ENCODE data around the gene POC5.
"Not testable (repeated sequence)": the region's sequence is repeated elsewhere in the genome, so short reads cannot be mapped to it uniquely, and the experiment has no call there.

POC5 gene, protein sequence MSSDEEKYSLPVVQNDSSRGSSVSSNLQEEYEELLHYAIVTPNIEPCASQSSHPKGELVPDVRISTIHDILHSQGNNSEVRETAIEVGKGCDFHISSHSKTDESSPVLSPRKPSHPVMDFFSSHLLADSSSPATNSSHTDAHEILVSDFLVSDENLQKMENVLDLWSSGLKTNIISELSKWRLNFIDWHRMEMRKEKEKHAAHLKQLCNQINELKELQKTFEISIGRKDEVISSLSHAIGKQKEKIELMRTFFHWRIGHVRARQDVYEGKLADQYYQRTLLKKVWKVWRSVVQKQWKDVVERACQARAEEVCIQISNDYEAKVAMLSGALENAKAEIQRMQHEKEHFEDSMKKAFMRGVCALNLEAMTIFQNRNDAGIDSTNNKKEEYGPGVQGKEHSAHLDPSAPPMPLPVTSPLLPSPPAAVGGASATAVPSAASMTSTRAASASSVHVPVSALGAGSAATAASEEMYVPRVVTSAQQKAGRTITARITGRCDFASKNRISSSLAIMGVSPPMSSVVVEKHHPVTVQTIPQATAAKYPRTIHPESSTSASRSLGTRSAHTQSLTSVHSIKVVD

DNA sequence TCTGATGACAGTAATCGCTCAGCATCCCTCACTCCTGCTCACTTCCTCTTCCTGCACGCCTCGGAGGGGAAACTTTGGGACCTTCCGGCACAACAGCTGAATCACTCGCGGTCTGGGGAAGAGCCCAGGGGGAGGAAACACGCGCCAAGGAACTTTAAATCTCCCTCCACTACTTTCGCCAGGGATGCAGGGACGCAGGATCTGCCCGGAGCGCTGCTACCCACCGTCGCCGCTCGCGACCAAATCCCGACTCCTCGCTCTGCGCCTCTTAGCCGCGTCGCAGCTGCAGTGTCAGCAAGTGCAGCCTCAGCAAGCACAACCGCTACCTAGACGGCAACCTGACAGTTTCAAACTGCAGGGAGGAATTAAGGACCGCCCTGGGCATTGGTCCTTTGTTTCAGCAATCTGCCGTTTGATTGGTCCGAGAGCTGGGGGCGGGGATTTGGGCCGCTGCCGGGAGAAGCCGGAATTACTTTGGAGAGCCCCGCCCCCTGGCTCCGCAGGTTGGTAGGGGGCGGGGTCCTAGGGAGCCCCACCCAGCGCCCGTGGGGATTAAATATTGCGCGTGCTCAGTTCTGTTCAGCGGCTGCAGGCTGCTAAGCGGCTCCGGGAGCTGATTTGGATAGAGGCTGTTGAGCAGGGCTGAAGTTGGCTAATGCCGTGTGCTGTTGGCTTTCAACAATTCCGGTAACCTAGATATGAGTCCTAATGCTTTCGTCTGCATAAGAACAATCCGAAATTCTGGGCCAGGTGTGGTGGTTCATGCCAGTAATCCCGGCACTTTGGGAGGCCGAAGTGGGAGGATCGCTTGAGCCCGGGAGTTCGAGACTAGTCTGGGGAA lies at the start of gene POC5:
Gene POC5 (minus strand): TSS at position 356 of the 841 bp plus-strand sequence. CDS start 4,500 bp downstream, outside the sequence.
- peak; percentile 99 for DNase-seq

DNA sequence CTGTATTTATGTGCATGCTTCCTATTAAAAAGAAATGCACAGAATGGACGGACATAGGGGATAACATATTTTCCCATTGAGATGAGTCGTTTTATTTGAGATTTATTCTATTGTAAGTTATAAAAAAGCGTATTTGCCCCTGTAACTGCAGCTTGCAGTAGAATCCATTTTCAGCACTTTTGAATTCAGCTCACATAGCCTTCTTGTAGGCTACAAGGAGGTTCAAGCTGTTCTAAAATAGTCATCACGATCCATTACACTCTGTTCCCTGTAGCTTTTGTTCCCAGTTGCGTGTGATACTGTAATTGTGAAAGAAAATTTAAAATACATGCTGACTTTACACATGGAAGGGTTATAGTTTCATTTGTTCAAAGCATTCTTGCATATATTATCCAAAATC lies 40.9 kb upstream of the POC5 start:
- no peak for DNase-seq

DNA sequence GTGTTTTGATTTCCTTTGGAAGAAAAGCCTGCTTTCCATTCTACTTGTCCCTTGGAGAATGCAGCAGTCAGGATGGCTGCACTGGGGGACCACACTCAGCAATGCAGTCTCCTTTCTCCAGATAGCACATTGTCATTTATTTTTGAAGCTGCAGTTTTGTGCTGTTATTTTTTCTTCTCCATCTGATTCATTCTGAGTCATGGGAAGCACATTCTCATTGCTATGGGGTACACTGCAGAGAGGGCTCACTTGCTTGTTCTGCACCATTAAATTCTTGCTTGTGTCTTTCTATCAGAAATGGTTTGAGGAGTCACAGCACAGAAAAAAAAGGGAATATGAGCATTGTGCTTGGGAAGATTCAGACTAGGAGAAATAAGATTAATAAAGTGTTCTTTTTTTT lies 39.7 kb upstream of the POC5 start:
- DNase-seq: no peak

DNA sequence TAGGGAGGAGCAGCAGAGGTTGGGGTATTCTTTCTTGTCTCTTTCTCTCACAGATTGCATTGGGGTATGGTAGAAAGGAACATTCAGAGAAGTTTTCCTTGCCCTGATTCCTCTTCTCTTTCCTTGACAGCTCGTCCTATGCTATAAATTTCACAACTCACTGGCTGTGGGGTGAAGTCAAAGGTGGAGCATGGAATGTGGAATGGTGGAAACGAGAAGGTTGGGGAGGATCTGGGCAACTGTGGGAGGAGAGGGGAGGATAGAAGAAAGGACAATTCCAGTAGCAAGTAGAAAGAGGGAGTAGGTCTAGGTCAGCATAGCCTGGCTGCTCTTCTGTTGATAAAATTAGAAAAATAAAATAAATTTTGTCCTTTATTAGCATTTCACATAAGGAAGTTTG lies 39.0 kb upstream of the POC5 start:
- DNase-seq: no peak

DNA sequence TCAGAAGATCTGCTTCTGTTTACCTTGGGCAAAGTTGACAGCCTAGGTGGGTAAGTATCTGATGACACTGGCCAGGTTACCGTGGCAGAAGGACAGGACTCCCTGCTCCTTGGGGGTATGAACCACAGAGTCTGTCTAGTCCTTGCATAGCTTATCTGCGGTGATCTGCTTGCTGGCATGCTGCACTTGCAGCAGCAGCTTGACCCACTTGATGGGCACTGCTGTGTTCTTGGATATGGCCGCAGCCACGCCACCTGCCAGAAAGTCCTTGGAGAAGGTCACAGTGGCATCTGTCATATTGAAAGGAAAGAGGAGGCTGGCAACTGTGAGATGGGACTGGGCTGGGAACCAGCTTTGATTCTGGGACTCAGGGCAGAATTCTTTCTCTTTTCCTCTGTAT lies 35.9 kb upstream of the POC5 start:
- no peak for DNase-seq

DNA sequence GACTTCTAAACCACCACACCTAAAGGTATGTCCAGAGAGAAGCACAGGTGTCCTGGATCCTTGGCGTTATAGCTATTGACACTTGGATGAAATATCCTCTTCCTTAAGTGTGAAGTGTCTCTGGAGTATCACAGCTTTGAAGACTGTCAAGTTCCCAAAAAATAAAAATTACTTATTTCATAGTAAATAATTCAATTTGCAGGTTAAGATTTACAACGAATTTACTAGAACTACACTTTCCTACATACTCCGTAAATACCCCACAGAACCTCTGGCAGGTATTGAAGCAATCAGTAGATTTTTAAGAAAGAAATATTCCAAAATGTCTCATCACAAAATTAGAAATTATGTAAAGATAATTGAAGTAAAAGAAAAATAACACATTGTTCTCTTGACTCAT lies 27.1 kb upstream of the POC5 start:
- DNase-seq: no peak

DNA sequence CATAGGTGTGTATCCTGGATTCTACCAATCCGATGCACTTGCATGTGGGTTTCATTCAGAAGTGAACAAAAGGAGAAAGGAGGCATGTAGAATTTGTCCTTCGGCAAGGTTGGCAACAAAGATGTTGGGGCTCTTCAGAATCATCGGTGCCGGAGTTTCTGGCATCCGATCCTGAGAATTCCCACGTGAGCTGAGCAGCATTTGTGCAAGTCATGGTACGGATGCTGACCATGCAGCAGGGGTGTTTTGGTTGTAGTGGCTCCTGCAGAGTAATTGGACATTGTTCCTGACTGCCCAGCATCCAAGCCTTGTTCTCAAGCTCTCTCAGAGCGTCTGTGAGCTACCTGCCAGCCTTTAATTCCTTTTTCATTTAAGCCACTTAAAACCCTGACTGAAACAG lies 19.0 kb upstream of the POC5 start:
- DNase-seq: no peak

DNA sequence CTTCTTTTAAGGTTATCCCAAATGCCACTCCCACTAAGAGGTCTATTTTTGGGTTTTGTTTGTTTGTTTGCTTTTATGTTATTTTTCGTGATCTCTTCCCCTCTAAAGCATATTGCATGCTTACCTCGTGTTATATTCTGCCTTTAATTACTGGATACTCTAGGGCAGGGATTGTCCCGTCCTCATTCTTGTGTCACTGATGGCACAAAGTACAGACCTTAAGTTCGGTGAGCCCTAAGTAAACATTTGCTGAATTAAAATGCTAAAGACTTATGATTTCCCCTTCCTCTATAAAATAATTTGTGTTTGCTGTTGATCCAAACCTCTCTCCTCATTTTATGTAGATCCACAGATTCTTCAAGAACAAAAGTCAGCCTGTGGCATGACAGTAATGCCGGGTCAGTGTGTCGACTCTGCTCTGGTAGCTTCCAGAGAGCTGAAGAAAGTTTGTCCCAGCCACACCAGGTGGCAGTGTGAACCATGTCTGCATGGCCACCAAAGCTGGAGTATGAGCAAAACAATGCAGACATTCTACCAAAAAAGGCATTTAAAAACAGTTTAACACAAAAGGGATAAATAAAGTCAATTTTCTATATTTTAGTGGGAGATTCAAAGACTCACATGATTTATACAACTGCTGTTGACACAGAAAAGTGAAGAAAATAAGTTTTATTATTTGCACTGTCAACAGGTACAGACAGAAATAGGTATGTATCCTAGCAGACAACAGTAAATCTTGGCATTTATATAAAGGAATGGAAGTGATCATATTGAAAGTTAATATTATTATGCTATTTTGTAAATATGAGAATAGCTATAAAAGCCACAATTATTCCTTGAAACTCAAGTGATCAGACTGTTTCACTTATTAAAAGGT lies 17.9 kb upstream of the POC5 start:
- DNase-seq: no peak

DNA sequence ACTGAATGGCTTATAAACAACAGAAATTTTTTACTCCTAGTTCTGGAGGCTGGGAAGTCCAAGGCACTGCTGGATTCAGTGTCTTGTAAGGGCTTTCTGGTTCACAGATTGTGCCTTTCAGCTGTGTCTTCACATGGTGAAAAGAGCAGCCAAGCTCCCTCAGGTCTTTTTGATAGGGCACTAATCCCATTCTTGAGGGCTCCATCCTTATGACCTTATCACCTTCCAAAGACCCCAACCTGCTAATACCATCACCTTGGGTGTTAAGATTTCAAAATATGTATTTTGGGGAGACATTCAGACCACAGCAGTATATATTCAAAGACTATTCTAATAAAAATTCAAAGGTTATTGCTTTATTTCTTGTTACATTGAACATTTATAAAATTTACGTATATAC lies 16.5 kb upstream of the POC5 start:
- DNase-seq: no peak

DNA sequence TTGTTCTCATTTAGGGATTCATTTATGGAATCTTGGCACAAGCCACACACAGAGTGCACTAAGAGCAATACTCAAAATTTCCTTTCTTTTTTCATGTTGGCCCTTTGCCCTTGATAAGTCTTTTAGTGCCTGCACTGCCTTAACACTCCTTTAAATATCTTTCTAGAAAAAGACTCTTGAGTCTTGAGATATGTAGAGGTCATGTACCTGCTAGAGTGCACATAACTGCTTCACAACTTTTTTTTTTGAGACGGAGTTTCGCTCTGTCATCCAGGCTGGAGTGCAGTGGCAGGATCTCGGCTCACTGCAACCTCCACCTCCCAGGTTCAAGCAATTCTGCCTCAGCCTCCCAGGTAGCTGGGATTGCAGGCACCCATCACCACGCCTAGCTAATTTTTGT lies 14.3 kb upstream of the POC5 start:
- not testable (repeated sequence) for DNase-seq

DNA sequence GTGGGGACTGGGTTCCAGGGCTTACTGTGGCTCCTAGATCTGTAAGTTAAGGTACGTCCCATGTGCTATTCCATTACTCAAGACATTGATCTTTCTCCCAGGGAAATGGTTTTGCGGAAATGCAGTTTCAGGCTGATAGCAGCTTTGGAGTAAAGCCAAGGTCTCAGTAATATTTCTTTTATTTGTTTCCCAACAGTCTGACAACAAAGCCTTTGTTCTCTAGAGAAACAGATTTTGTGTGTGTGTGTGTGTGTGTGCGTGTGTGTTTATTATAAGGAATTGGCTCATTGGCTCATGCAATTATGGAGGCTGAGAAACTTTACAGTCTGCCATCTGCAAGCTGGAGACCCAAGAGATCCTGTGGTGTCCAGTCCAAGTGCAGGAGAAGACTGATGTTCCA lies 12.1 kb upstream of the POC5 start:
- DNase-seq: no peak

DNA sequence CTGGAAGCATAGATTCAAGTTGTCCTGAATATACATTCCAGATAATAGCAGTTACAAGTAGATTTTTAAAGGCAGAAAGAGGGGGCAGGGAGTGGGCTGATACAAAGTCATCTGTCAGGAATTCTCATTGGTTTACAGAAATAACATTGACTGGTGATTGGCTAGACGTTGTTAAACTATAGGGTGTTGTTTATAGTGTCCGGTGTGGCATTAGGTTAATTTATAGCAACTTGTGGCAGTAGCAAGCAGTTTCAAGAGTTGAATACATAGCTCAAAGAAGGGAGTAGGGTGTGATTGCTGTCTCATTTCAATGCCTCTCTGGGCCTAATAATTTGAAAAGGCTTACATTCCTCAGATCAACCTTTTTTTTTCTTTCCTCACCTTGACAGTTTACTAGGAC lies 10.7 kb upstream of the POC5 start:
- no peak for DNase-seq

DNA sequence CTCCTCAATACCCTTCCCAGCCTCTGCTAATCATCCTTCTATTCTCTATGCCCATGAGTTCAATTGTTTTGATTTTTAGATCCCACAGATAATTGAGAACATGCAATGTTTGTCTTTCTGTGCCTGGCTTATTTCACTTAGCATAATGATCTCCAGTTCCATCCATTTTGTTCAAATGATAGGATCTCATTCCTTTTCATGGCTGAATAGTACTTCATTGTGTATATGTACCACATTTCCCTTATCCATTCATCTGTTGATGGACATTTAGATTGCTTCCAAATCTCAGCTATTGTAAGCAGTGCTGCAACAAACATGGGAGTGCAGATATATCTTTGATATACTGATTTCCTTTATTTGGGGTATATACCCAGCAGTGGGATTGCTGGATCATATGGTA lies 9.0 kb upstream of the POC5 start:
- not testable (repeated sequence) for DNase-seq

DNA sequence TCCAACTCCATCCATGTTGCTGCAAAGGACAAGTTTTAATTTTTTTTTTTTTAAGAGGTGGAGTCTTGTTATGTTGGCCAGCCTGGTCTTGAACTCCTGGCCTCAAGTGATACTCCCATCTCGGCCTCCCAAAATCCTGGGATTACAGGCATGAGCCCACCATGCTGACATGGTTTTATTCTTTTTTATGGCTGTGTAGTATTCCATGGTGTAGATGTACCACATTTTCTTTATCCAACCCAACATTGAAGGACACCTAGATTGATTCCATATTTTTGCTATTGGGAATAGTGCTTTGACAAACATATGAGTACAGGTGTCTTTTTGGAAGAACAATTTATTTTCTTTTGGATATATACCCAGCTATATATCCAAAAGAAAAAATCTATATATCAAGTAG lies 6.1 kb upstream of the POC5 start:
- DNase-seq: no peak

DNA sequence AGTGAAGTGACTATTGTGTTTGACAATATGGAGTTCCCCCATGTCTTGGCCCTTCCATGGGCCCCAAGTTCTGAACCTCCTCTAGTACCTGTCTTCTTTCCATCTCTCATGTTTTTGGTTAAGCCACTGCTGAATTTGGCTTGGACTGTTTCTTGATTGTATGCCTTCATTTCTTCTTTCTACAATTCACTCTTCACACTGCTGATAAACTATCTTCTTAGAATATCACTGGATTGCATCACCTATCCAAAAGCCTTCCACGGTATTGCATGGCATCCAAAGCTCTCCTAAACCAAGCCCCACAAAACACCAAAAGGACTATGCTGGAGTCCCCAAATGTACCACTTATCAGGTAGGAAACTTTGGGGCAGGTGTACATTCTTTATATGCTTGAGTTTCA lies 4.3 kb upstream of the POC5 start:
- no peak for DNase-seq

DNA sequence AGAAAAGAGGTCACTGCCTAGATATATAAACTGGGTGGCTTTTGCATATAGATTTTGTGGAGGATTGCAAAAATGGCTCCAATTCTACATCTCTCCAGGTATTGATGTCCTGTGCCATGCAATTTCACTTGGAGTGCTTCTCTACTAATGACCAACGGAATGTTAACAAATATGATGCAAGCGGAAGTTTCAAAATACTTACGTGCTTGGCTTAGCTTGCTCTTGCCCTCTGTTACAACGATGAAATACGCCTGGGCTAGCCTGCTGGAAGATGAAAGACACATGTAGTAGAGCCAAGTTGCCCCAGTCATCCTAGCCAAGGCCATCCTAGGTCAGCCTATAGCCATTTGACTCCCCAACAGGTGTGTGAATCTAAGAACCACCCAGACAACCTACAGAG lies 3.6 kb upstream of the POC5 start:
- no peak for DNase-seq

DNA sequence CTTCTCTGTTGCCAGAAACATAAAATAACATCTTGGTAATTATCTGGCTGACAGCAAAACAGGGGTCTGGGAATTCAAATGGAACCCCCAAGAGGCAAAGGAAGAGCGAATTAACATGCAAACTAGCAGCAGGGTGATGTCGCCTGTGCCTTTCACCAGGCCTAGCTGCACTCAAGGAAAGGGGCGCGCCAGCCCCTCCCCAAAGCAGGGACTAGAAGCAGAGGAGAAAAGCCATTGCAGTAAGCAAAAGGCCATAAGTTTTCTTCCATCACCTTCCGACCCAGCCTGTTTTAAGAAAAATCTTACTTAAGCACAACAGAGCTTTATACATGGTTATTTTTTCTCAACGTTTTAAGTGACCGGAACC lies 539 bp downstream of the POC5 start:
- DNase-seq: no peak

DNA sequence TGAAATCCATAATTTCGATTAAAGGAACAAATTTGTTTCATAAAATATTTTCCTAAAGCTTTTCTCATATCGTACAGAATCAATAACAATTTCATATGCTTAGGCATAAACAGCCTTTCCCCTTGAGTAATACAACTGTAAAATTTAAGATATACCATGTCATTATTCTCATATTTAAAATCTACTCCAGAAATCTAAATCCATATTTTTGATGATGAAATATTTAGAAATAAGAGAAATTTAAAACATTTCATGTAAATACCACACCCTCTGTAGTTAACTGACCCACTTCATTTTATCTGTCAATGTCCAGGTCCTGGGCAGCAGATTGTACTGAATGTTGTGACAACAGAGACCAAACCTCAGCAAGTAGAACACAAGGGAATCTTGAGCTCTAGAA lies 5.1 kb downstream of the POC5 start:
- no peak for DNase-seq

DNA sequence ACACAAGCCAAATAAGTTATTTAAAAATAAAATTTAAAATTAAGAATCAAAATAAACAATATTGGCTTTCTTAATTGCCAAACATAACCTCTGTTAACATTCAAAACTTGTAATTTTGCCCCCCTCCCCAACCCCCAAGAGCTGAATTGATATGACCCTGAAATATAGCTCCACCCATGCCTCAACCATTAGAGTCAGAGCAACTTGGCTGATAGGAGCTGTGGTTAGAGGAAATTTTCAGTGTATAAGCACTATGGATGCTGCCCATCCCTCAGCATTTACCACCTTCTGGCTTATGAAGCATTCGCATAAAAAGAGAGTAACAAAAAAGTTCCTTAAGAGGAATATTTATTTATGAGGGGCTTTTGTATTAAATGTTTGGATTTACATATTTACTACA lies 6.1 kb downstream of the POC5 start:
- no peak for DNase-seq

DNA sequence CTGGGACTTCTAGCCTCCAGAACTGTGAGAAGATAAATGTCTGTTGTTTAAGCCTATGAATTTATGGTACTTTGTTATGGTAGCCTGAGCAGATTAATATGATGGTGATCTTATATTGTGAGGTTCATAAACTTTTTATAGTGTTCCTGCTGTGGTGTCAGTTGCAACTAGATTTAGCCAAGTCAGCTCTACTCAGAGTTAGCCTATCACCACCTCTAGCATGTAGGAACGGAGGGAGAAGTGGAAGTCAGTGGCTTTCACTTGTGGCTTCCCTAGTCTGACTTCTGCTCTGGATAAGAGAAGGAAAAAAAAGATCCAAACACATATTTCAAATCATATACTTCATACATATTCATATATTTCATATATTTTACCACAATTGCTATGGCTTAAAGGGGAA lies 6.6 kb downstream of the POC5 start:
- DNase-seq: no peak

DNA sequence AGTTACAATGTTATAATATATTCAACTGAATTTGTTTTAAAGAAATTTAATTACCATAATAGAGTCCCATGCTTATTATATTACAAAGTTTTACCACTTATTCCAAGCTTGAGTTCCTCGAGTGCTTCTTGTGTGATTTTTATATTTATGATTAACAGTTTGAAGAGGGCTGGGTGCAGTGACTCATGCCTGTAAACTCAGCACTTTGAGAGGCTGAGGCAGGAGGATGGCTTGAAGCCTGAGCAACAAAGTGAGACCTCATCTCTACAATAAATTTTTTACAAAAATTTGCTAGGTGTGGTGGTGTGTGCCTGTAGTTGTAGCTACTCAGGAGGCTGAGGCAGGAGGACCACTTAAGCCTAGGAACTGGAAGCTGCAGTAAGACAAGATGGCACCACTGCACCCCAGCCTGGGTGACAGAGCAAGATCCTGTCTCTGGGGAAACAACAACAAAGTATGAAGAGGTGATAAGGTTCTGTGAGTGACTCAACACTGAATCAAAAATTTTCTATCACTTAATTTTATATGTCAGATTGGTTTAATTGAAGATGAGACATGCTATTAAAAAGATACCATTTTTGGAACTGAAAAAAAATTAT lies 9.2 kb downstream of the POC5 start:
- no peak for DNase-seq

DNA sequence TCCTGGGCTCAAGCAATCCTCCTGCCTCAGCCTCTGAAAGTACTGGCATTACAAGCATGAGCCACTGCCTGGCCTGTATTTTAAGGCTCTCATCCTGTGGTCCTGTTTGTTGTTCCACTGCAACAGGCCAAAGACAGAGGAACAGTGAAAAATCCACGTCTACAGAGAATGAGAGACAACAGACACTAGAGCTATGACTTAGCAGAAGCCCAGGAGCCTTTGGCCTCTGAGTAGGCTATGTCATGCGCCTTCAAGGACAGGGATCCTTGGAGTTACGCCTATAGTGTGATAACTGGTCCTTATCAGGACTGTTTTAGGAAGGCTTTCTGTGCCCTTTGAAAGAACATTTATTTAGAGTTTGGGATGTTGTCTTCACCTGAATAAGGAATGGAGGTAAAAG lies 10.5 kb downstream of the POC5 start:
- DNase-seq: no peak

DNA sequence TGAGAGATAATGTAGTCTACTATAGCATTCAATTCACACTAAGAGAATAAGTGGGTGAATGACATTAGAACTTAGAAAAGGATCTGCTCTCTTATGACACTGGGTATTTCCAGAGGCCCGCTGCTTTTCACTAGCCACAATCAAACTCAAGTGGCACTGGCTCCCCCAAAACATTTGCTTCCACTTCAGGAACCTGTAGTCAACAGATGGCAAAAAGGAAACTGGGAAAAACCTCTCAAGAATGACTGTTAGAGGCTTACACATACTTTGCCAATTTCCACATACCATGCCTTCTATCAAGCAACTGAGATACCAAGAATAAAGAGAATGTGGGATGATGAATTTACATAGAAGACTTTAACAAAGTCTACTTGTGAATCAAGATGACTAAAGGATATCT lies 11.2 kb downstream of the POC5 start:
- no peak for DNase-seq

Data from stimulated activated CD4-positive, alpha-beta T cell treated with anti-CD3 and anti-CD28 coated beads, Interleukin-1b, Interleukin-23, amount 100 ng/mL, for 48 hours (primary cell).